Keratinocyte (primary cell): ENCODE data around the gene PHPT1. TPM values are rescaled to one million over a fixed set of nuclear protein-coding genes. Genes with fewer than 3 reads are reported as not detected.

ENCODE experiments used
- DNase-seq: peaks from one replicate; pipeline ENCODE4 v3.0.0-alpha.2; 2011; ENCODE audit warnings: low read depth, missing footprints, low spot score
- FAIRE-seq: peaks from 2 replicates; lab custom pipeline; 2011; peaks lifted over from hg19 to GRCh38; lab: Jason Lieb, UNC
- H2AFZ ChIP-seq: 2 replicates; pipeline ENCODE4 v1.6.0; 2012; ENCODE audit warnings: low read length, control low read depth, inconsistent platforms; ENCODE audit not compliant: control insufficient read depth
- H3K27ac ChIP-seq: 2 replicates; pipeline ENCODE4 v1.5.1; 2011; ENCODE audit warnings: low read length; ENCODE audit not compliant: control insufficient read depth, insufficient read depth
- H3K27me3 ChIP-seq: 3 replicates; pipeline ENCODE4 v1.6.0; 2011; ENCODE audit warnings: low read length; ENCODE audit not compliant: control insufficient read depth, insufficient read depth; ENCODE audit errors: extremely low read depth
- H3K36me3 ChIP-seq, 2 experiments: 2 replicates in 1 of 2; 3 replicates in 1 of 2; pipeline ENCODE4 v1.5.1; 2011; ENCODE audit warnings: low read length in 2 of 2, mild to moderate bottlenecking in 1 of 2; ENCODE audit not compliant: control insufficient read depth in 2 of 2, insufficient read depth in 2 of 2; ENCODE audit errors: extremely low read depth in 1 of 2
- H3K4me1 ChIP-seq: 3 replicates; pipeline ENCODE4 v1.5.1; 2011; ENCODE audit warnings: low read length; ENCODE audit not compliant: control insufficient read depth, insufficient read depth; ENCODE audit errors: extremely low read depth
- H3K4me2 ChIP-seq: 3 replicates; pipeline ENCODE4 v1.6.0; 2011; ENCODE audit warnings: low read depth, low read length; ENCODE audit not compliant: control insufficient read depth, insufficient read depth; ENCODE audit errors: extremely low read depth
- H3K4me3 ChIP-seq, 3 experiments: fragments of 200-600 bp in 1 of 3; sonication (generic) in 1 of 3; 2 replicates in 2 of 3; 3 replicates in 1 of 3; pipeline ENCODE4 v1.5.1; 2011 to 2016; ENCODE audit warnings: low read length in 3 of 3, mild to moderate bottlenecking in 3 of 3, control low read depth in 2 of 3, inconsistent platforms in 1 of 3, low read depth in 1 of 3, mixed read lengths in 1 of 3, mixed run types in 1 of 3, moderate library complexity in 1 of 3; ENCODE audit not compliant: control insufficient read depth in 2 of 3, insufficient read depth in 2 of 3; ENCODE audit errors: extremely low read depth in 1 of 3
- H3K79me2 ChIP-seq: 2 replicates; pipeline ENCODE4 v1.6.0; 2012; ENCODE audit warnings: low read length; ENCODE audit not compliant: control insufficient read depth, insufficient read depth
- H3K9ac ChIP-seq: 3 replicates; pipeline ENCODE4 v1.6.0; 2011; ENCODE audit warnings: low read length; ENCODE audit not compliant: control insufficient read depth, insufficient read depth; ENCODE audit errors: extremely low read depth
- H3K9me1 ChIP-seq: 3 replicates; pipeline ENCODE4 v1.6.0; 2011; ENCODE audit warnings: low read length; ENCODE audit not compliant: control insufficient read depth, insufficient read depth; ENCODE audit errors: extremely low read depth
- H3K9me3 ChIP-seq: 2 replicates; pipeline ENCODE4 v1.5.1; 2012; ENCODE audit warnings: low read depth, low read length; ENCODE audit not compliant: control insufficient read depth
- H4K20me1 ChIP-seq: 3 replicates; pipeline ENCODE4 v1.6.0; 2011; ENCODE audit warnings: low read length; ENCODE audit not compliant: control insufficient read depth, insufficient read depth; ENCODE audit errors: extremely low read depth
- EZH2 ChIP-seq: IDR thresholded peaks from one replicate; pipeline ENCODE4 v1.6.1; 2012; ENCODE audit warnings: inconsistent platforms, mild to moderate bottlenecking, low read length, moderate library complexity
- dilution Hi-C: fragments of 300-500 bp; cut with MboI; formaldehyde crosslinking; loops from one replicate; pipeline ENCODE4 v1.7.0; 2020; ENCODE audit warnings: low sequenced_read_pairs; ENCODE audit not compliant: extremely low pct_ligation_motif_present
- polyA plus RNA-seq, 5 experiments: library from polyadenylated mRNA; depleted of rRNA in 3 of 5; stranded (reverse) in 3 of 5; stranded (forward) in 1 of 5; unstranded in 1 of 5; fragments of >200 nt; gene quantifications; 1 replicate in 1 of 5; 2 replicates in 3 of 5; 3 replicates in 1 of 5; pipeline versions ENCODE4 v1.2.1 to v1.2.3, GENCODE V29; 2011 to 2012; ENCODE audit warnings: missing spikeins in 2 of 5, low read depth in 1 of 5, low replicate concordance in 1 of 5
- TF ChIP-seq, protein P1 (sequence below), 3 experiments: IDR thresholded peaks in 1 of 3; conservative IDR thresholded peaks in 1 of 3; optimal IDR thresholded peaks in 1 of 3; 2 replicates in 2 of 3; 3 replicates in 1 of 3; pipeline versions ENCODE3 to v1.5.1; 2011; ENCODE audit warnings: low read length in 3 of 3, mild to moderate bottlenecking in 3 of 3, moderate library complexity in 2 of 3, control low read depth in 1 of 3, inconsistent platforms in 1 of 3; ENCODE audit not compliant: insufficient read depth in 2 of 3; ENCODE audit errors: extremely low read depth in 1 of 3

Gene PHPT1
- polyA plus RNA-seq, 1 donor (not counting 4 experiments of a cell fraction or from before 2014, with no cell fraction given) = 68.8 TPM

DNA sequence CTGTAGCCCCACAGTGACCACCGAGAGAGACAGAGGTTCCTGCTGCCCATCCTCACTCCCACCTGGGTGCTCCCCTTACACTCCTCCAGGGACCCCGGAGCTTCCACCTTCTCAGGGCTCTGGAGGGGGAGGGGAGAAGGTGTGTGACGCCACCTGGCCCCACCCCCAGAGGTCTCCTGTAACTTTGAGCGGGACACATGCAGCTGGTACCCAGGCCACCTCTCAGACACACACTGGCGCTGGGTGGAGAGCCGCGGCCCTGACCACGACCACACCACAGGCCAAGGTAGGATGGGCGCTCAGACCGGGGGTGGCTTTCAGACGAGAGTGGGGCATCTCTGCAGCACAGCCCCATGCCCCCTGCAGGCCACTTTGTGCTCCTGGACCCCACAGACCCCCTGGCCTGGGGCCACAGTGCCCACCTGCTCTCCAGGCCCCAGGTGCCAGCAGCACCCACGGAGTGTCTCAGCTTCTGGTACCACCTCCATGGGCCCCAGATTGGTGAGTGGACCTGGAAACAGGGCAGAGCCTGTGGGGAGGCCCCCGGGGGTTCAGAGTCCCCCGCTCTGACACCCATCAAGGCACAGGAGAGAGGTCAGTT is 7.4 kb downstream of the PHPT1 start:
- Histone ChIP-seq H3K4me2 (no peak overlapping the region), H3K4me3 (no peak overlapping the region), H3K27me3 (no peaks in the 10 kb centered on the region), H3K9me1 (no peaks in the 10 kb centered on the region), H3K79me2 (no peaks in the 10 kb centered on the region), H3K9me3 (no peaks in the 10 kb centered on the region), H3K4me1 (peaks cover 3% of the 10 kb centered on the region), H3K27ac (no peak overlapping the region), H3K36me3 (peaks cover 5 to 6% of the 10 kb centered on the region in 2 experiments), H3K9ac (no peak overlapping the region), H4K20me1 (no peaks in the 10 kb centered on the region), H2AFZ (no peak overlapping the region)
- TF ChIP-seq EZH2 = no peak
- TF ChIP-seq, protein P1, sequence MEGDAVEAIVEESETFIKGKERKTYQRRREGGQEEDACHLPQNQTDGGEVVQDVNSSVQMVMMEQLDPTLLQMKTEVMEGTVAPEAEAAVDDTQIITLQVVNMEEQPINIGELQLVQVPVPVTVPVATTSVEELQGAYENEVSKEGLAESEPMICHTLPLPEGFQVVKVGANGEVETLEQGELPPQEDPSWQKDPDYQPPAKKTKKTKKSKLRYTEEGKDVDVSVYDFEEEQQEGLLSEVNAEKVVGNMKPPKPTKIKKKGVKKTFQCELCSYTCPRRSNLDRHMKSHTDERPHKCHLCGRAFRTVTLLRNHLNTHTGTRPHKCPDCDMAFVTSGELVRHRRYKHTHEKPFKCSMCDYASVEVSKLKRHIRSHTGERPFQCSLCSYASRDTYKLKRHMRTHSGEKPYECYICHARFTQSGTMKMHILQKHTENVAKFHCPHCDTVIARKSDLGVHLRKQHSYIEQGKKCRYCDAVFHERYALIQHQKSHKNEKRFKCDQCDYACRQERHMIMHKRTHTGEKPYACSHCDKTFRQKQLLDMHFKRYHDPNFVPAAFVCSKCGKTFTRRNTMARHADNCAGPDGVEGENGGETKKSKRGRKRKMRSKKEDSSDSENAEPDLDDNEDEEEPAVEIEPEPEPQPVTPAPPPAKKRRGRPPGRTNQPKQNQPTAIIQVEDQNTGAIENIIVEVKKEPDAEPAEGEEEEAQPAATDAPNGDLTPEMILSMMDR (optimal IDR thresholded peaks at IDR 0.05 in 1 of 3, IDR thresholded peaks at IDR 0.05 in 1 of 3, conservative IDR thresholded peaks at IDR 0.05 in 1 of 3; ENCODE audit: extremely low read depth in 1 of 3, insufficient read depth in 2 of 3, low read length in 3 of 3) = peak in 1 of 3 experiments; percentile 6
- dilution Hi-C loops = no loop called here
- DNase-seq (no peak), FAIRE-seq (no peak)

DNA sequence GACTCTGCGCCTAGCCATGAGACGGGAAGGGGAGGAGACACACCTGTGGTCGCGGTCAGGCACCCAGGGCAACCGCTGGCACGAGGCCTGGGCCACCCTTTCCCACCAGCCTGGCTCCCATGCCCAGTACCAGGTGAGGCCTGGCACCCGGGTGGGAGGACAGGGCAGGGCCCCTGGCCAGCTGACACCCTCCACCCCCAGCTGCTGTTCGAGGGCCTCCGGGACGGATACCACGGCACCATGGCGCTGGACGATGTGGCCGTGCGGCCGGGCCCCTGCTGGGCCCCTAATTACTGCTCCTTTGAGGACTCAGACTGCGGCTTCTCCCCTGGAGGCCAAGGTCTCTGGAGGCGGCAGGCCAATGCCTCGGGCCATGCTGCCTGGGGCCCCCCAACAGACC is 8.0 kb downstream of the PHPT1 start:
- H3K9me1 ChIP-seq = no peaks in the 10 kb centered on the region
- no peak overlapping the region for H3K4me2 ChIP-seq
- no peak overlapping the region for H3K4me3 ChIP-seq
- no peak overlapping the region for H2AFZ ChIP-seq
- no peaks in the 10 kb centered on the region for H3K79me2 ChIP-seq
- H3K36me3 ChIP-seq = peaks cover 6% of the 10 kb centered on the region in 2 experiments
- no peaks in the 10 kb centered on the region for H3K9me3 ChIP-seq
- dilution Hi-C loops = no loop called here
- TF ChIP-seq, protein P1 (optimal IDR thresholded peaks at IDR 0.05 in 1 of 3, IDR thresholded peaks at IDR 0.05 in 1 of 3, conservative IDR thresholded peaks at IDR 0.05 in 1 of 3; ENCODE audit: extremely low read depth in 1 of 3, insufficient read depth in 2 of 3, low read length in 3 of 3) = no peak
- no peak for TF ChIP-seq EZH2
- no peak overlapping the region for H3K27ac ChIP-seq
- FAIRE-seq = no peak
- H3K9ac ChIP-seq = no peak overlapping the region
- H4K20me1 ChIP-seq = peaks cover 4% of the 10 kb centered on the region
- DNase-seq = no peak
- H3K4me1 ChIP-seq = peaks cover 3% of the 10 kb centered on the region
- no peaks in the 10 kb centered on the region for H3K27me3 ChIP-seq
